Measurements from ENCODE around the gene DLG1. TPM values are rescaled to one million over a fixed set of nuclear protein-coding genes. Genes with fewer than 3 reads are reported as not detected.

DLG1 gene
- total RNA-seq (2022; extraction: Qiagen RNA extraction; ENCODE audit: low read depth) = 9.8 to 18.7 TPM (median 15.5 TPM) in 5 replicates

DNA sequence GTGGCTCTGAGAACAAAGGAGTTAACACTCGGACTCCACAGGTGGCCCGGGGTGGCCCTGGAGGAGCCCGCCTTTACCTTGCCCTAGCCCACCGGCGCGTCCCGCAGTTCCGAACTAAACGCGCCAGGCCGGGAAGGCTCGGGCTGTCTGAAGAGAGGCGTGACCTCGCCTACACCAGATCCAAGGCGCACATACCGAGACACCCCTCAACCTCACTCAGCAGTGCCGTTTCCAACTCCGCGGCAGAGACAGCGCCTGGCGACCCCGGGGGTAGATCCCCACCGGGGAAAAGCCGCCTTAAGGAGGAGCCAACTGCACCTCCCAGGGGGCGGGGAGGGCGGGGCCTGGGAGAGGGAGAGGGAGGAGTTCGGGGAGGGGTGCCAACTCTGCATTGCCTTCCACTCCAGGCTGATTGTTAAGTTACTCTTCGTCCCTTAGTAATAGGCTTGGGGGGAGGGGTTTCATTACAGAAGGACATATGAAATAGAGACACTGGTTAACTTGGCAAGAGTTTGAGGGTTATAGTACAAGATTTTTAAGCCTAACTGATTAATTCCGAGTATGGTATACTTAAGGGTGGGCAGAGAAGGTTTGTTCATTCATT, at the start of gene DLG1:
TSS of gene DLG1 (minus strand) at position 272 of the 604 bp plus-strand sequence. CDS start 1,408 bp downstream, outside the sequence.

DNA sequence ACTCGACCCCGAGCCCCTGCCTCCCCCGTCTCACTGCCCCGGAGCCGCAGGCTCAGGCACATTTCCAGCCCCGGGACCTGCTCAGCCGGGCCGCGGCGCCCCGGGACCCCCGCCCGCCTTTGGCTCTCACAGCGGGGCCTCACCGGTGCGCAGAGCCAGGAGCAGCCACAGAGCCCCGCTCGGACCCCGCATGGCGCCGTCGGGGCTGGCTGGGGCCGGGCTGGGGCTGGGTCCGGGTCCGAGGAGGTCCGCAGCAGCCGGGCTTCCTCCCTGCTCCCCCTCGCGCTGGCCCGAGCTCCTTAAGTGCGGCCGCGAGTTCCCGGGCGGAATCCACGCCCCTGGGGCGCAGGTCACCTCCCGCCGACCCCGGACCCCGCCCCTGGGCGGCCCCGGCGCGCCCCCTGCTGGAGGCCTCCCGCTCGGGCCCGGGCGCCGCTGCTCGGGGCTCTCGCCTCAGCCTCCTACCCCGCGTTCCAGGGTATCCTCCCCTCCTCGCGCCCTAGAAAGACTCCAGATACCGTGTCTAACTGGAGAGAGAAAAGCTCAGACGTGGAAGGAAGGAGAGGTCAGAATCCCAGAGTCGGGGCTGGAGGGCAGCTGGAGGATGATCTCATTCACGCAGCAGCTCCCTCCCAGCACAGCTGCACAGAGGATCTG, 268.8 kb downstream of the DLG1 start, which contains the start of gene MELTF:
TSS of gene MELTF (minus strand) at position 307 of the 657 bp plus-strand sequence. CDS start at position 192, 115 bp downstream.

Measured in A549 treated with RU486 at 1 μM for 4 hours (cell line).